DMS53 (cell line): ENCODE measurements around the gene SUCO.
"Not testable (repeated sequence)": the region's sequence is repeated elsewhere in the genome, so short reads cannot be mapped to it uniquely, and the experiment has no call there.

Experiments
- DNase-seq: peaks from one replicate; lab custom pipeline; 2025; lab: John Stamatoyannopoulos, UW

The SUCO gene

GRCh38 chr1:172612478-172612877 lies 79.5 kb downstream of the SUCO start:
- DNase-seq: no peak

- no peak for DNase-seq
Measured at GRCh38 chr1:172613294-172613693, 80.3 kb downstream of the SUCO start.

GRCh38 chr1:172616195-172616594 lies 83.2 kb downstream of the SUCO start:
- DNase-seq: no peak

GRCh38 chr1:172616636-172617035 lies 83.7 kb downstream of the SUCO start:
- DNase-seq: no peak

GRCh38 chr1:172620603-172621002 lies 87.7 kb downstream of the SUCO start:
- DNase-seq: not testable (repeated sequence)

GRCh38 chr1:172622541-172622940 lies 89.6 kb downstream of the SUCO start:
- DNase-seq: no peak

GRCh38 chr1:172623748-172624147 lies 90.8 kb downstream of the SUCO start:
- DNase-seq: no peak

GRCh38 chr1:172626845-172627244 lies 93.9 kb downstream of the SUCO start:
- no peak for DNase-seq

GRCh38 chr1:172627702-172628101 lies 94.8 kb downstream of the SUCO start:
- no peak for DNase-seq

- no peak for DNase-seq
Measured at GRCh38 chr1:172628401-172628800, 95.5 kb downstream of the SUCO start.

- DNase-seq: no peak
Measured at GRCh38 chr1:172629170-172629569, 96.2 kb downstream of the SUCO start.

- no peak for DNase-seq
Measured at GRCh38 chr1:172629638-172630037, 96.7 kb downstream of the SUCO start.

- DNase-seq: no peak
Measured at GRCh38 chr1:172630056-172630818, 97.3 kb downstream of the SUCO start.

- DNase-seq: no peak
Measured at GRCh38 chr1:172630868-172631267, 97.9 kb downstream of the SUCO start.

- DNase-seq: no peak
Measured at GRCh38 chr1:172637522-172637921, 104.6 kb downstream of the SUCO start.

- no peak for DNase-seq
Measured at GRCh38 chr1:172638249-172638648, 105.3 kb downstream of the SUCO start.

- peak; percentile 38 for DNase-seq
Measured at GRCh38 chr1:172638885-172639831, 106.2 kb downstream of the SUCO start.

GRCh38 chr1:172640111-172640510 lies 107.2 kb downstream of the SUCO start:
- no peak for DNase-seq

- DNase-seq: no peak
Measured at GRCh38 chr1:172641492-172641891, 108.5 kb downstream of the SUCO start.

GRCh38 chr1:172642970-172643369 lies 110.0 kb downstream of the SUCO start:
- DNase-seq: peak; percentile 91

GRCh38 chr1:172646653-172647052 lies 113.7 kb downstream of the SUCO start:
- DNase-seq: no peak

- no peak for DNase-seq
Measured at GRCh38 chr1:172647110-172647564, 114.2 kb downstream of the SUCO start.

GRCh38 chr1:172647987-172648386 lies 115.0 kb downstream of the SUCO start:
- no peak for DNase-seq
